ENCODE measurements around the gene ZIC5.

Gene ZIC5

GRCh38 chr13:99962242-99962641, 9.3 kb downstream of the ZIC5 start:
- no peak for DNase-seq
- peaks cover 88% of the 10 kb centered on the region for H3K27me3 ChIP-seq
- no peak for TF ChIP-seq CTCF (IDR thresholded peaks at IDR 0.05; ENCODE audit: low read depth, low read length)

GRCh38 chr13:99961636-99962035, 9.9 kb downstream of the ZIC5 start:
- H3K4me3 ChIP-seq (ENCODE audit: low read depth, low read length) = no peak overlapping the region
- no peaks in the 10 kb centered on the region for H3K4me1 ChIP-seq
- no peaks in the 10 kb centered on the region for H3K36me3 ChIP-seq
- TF ChIP-seq CTCF (IDR thresholded peaks at IDR 0.05; ENCODE audit: low read depth, low read length) = no peak
- peaks cover 88% of the 10 kb centered on the region for H3K27me3 ChIP-seq
- H3K9me3 ChIP-seq = peaks cover 5% of the 10 kb centered on the region; the same call in 1 of the 2 replicates
- no peak for DNase-seq

More at GRCh38 chr13:99962242-99962641, 9.3 kb downstream of the ZIC5 start:
- no peaks in the 10 kb centered on the region for H3K36me3 ChIP-seq
- no peak overlapping the region for H3K4me3 ChIP-seq (ENCODE audit: low read depth, low read length)
- H3K9me3 ChIP-seq = peaks cover 5% of the 10 kb centered on the region; the same call in 1 of the 2 replicates
- no peaks in the 10 kb centered on the region for H3K4me1 ChIP-seq

DNA sequence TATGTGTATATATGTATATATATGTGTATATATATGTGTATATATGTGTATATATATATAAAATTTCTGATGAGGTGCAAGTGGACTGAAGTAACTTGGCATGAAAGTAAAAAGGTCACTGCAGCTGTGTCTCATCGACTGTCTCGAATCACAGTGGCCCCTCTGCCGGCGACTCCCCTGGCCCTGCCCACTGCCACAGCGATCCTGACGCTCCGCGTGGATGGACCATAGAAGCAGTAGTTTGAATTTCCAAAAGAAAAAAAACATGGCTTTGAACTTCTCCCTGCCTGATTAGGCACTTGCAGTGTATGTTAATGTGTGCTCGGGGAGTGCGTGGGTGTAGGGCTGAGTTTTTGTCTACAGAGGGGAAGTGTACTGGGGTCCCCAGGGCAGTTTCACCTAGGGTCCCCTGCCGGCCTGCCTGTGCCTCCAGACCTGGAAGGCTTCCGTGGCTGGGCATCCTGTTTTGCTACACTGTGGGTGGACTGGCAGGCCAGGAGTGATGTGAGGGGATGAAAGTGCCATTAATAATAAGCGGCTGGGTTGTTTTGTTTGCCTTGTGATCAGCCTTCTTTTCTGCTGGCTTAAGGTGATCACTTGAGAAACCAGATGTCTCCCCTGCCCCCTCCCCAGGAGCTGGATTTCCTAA, 10.8 kb downstream of the ZIC5 start:
- Histone ChIP-seq H3K9me3 (peaks cover 5% of the 10 kb centered on the region; the same call in 1 of the 2 replicates), H3K27me3 (peaks cover 88% of the 10 kb centered on the region), H3K4me1 (no peaks in the 10 kb centered on the region), H3K36me3 (no peaks in the 10 kb centered on the region), H3K4me3 (ENCODE audit: low read depth, low read length) (no peak overlapping the region)
- no peak for DNase-seq
- TF ChIP-seq CTCF (IDR thresholded peaks at IDR 0.05; ENCODE audit: low read depth, low read length) = no peak

DNA sequence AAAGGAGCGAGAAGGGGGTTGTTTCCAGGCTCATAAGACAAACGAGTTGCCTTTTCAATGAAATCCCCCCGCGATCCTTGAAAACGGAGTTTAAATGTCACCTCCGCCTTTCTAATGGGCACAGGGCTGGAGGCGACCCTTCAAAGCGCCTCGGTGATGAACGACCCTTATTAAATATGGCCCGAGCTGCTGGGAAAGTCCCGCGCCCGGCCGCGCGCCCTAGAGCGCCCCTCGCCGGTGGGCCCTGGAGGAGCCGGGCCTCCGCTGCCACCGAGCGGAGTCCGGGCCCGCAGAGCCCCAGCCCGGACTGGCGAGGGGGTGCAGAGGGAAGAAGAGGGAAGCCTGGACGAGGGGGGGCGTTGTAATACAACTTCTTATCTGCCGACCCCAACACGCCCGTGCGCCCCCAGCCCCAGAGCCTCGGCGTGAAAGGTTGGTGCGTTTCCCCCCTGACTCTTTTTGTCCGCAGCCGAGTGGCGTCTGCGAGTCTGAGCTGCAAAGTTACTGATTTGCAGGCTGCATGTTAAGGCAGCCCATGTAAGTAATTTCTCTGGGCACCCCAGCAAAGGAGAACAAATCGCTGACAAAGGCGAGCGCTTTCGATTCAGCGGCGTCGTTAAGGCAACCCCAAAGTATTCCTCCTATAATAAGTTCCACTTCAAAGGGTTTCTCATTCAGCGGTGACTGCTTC, 11.9 kb downstream of the ZIC5 start:
- Histone ChIP-seq H3K27me3 (peaks cover 91% of the 10 kb centered on the region), H3K36me3 (no peaks in the 10 kb centered on the region), H3K9me3 (peaks cover 5% of the 10 kb centered on the region; the same call in 1 of the 2 replicates), H3K4me3 (ENCODE audit: low read depth, low read length) (no peak overlapping the region), H3K4me1 (no peaks in the 10 kb centered on the region)
- DNase-seq = no peak
- no peak for TF ChIP-seq CTCF (IDR thresholded peaks at IDR 0.05; ENCODE audit: low read depth, low read length)

GRCh38 chr13:99959127-99959539, 12.4 kb downstream of the ZIC5 start:
- H3K4me3 ChIP-seq (ENCODE audit: low read depth, low read length) = no peak overlapping the region
- peaks cover 5% of the 10 kb centered on the region; the same call in 1 of the 2 replicates for H3K9me3 ChIP-seq
- H3K27me3 ChIP-seq = peaks cover 91% of the 10 kb centered on the region
- DNase-seq = no peak
- no peak for TF ChIP-seq CTCF (IDR thresholded peaks at IDR 0.05; ENCODE audit: low read depth, low read length)
- H3K36me3 ChIP-seq = no peaks in the 10 kb centered on the region
- H3K4me1 ChIP-seq = no peaks in the 10 kb centered on the region
